Suppressor macrophage treated with lipopolysaccharide for 1 hour (primary cell): ENCODE data around the gene ZNF580.
A peak's percentile ranks its signal among the peaks of the same experiment; 100 is the strongest.

Experiments
- DNase-seq, 3 donors: peaks; one replicate each; pipeline ENCODE4 v3.0.0-alpha.2; 2020 to 2022

The ZNF580 gene

DNA sequence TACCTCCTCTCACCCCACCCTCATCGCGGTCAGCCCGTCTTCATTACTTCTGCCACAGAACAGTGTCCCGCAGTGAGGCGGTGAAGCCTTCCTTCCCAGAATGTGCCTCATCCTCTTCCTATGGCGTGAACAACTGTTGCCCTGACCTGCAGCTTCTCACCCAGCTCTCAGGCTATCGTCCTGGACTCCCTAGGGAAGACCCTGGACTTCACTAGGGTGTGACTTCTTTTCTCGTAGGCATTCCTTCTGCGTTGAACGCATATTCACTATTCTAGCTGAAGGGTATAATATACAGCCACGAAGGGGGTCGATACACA, 34.4 kb upstream of the ZNF580 start:
- no peak for DNase-seq

- DNase-seq: no peak
Observed at GRCh38 chr19:55606817-55607216, 34.0 kb upstream of the ZNF580 start.

GRCh38 chr19:55609326-55609725, 31.5 kb upstream of the ZNF580 start:
- DNase-seq: no peak

DNA sequence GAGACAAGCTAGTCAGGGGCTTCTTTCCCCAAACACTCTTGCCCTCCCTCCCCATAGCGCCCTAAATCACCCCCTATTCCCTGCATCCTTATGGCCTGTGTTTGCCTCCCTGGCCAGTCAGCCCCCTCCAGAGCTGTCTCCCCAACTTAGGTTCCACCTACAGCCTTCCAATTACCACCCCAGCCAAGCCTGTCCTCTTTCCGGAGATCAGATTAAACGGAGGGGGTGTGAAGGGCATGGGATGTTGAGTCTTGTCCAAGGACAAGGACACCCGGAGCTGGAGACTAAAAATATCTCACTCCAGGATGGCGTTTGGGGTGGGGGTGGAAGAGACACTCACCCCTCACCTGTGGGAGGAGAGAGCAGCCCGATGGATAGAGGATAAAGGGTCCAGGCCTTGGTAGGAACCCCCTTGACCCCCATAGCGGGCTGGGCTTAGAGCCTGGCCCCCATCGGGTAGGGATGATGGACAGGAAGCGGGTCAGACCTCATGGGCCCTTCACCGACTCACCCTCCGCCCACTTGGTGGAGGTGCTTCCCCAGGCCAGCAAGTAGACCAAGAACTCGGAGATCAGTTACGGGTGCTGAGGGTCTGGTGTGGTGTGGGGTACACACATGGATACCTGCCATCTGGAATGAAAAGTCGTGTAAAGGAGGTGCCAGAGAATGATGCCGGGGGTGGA, 29.4 kb upstream of the ZNF580 start:
- peak in 2 of 3 donors; percentile 27 to 45 for DNase-seq

GRCh38 chr19:55611983-55612645, 28.7 kb upstream of the ZNF580 start:
- DNase-seq: no peak

GRCh38 chr19:55613396-55613795, 27.4 kb upstream of the ZNF580 start:
- DNase-seq: no peak

- no peak for DNase-seq
Observed at GRCh38 chr19:55613930-55614710, 26.7 kb upstream of the ZNF580 start.

DNA sequence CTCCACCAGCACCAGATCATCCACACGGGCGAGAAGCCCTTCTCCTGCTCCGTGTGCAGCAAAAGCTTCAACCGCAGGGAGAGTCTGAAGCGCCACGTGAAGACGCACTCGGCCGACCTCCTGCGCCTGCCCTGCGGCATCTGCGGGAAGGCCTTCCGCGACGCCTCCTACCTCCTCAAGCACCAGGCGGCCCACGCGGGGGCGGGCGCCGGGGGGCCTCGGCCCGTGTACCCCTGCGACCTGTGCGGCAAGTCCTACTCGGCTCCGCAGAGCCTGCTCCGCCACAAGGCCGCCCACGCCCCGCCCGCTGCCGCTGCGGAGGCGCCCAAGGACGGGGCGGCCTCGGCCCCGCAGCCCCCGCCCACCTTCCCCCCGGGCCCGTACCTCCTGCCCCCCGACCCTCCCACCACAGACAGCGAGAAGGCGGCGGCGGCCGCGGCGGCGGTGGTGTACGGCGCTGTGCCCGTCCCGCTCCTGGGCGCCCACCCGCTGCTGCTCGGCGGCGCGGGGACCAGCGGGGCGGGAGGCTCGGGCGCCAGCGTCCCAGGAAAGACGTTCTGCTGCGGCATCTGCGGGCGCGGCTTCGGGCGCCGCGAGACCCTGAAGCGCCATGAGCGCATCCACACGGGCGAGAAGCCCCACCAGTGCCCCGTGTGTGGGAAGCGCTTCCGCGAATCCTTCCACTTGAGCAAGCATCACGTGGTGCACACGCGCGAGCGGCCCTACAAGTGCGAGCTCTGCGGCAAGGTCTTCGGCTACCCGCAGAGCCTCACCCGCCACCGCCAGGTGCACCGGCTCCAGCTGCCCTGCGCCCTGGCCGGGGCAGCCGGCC, 25.9 kb upstream of the ZNF580 start:
- no peak for DNase-seq

GRCh38 chr19:55615543-55616394, 25.0 kb upstream of the ZNF580 start:
- no peak for DNase-seq

GRCh38 chr19:55616395-55616875, 24.4 kb upstream of the ZNF580 start:
- DNase-seq: no peak

GRCh38 chr19:55617426-55617825, 23.4 kb upstream of the ZNF580 start:
- DNase-seq: no peak

DNA sequence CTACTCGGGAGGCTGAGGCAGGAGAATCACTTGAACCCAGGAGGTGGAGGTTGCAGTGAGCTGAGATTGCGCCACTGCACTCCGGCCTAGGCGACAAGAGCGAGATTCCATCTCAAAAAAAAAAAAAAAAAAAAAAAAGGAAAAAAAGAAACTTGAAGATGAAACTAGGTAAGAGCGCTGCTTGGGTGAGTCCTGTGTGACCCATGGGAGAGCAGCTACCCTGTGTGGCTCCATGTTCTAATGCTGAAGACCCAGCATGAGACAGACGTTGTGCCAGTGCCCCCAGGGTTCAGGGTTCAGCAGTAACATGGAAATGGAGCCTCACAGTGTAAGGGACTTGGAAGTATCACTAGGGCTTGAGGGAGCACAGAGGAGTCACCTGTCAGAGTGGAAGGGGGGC, 22.4 kb upstream of the ZNF580 start:
- no peak for DNase-seq

- peak in 2 of 3 donors; percentile 45 to 48 for DNase-seq
Observed at GRCh38 chr19:55619286-55619685, 21.5 kb upstream of the ZNF580 start.

- peak; percentile 67 to 77 (median 73) for DNase-seq
Observed at GRCh38 chr19:55620410-55621204, 20.2 kb upstream of the ZNF580 start.

GRCh38 chr19:55621205-55621672, 19.6 kb upstream of the ZNF580 start:
- no peak for DNase-seq

DNA sequence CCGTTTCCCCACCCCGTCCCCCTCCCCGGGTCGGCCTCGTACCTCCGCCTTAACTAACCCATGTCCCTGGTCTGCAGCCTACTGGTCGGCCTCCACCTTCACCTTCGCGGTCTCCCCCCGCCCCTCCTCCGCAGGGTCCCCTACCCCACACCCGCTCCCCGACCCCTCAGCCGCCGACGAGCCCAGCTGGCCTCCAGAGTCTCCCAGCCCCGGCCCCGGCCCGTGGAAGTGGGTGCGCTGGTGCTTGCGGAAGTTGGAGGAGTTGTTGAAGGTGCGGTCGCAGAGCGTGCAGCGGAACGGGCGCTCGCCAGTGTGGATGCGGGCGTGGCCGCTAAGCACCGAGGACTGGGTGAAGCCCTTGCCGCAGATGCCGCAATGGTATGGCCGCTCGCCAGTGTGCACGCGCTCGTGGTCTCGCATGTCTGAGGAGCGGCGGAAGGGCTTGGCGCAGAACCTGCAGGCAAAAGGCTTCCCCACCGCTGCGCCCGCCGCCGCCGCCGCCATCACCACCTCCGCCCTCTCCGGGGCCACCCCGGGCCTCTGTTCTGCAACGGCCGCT, 19.1 kb upstream of the ZNF580 start:
- DNase-seq: no peak

DNA sequence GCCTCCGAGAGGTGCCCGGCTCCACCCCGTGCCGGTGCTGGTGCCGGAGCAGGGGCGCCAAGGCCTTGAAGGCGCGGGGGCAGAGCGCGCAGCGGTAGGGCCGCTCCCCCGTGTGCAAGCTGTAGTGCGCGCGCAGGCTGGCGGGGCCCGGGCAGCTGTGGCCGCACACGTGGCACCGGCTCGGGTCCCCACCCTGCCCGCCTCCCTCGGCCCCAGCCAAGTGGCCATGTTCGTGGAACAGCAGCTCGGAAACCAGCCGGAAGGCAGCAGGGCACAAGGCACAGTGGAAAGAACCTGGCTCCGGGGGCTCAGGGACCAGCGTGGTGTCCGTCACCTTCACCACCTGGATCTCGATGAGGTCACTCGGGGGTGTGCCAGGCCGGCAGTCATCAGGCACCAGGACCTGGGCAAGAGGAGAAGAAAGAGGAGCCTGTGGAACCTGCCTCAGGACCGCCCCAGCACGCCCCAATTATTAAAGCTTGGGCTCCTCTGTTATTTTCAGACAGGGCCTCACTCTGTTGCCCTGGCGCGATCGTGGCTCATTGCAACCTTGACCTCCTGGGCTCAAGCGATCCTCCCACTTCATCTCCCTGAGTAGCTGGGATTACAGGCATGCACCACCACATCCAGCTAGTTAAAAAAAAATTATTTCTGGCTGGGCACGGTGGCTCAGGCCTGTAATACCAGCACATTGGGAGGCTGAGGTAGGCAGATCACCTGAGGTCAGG, 18.4 kb upstream of the ZNF580 start:
- DNase-seq: no peak

DNA sequence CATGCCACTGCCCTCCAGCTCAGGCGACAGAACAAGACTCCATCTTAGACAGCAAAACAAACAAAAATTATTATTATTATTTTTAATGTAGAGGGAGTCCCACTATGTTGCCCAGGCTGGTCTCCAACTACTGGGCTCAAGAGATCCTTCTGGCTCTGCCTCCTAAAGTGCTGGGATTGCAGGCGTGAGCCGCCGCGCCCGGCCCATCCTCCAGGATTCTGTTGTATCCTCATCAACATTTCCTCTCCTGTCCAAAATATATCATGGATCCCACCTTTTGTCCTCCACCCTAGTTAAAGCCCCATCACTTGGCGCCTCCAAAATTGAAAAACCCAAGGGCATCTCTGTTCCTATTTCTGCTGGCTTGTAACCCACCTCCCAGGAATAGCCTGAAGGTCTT, 17.7 kb upstream of the ZNF580 start:
- DNase-seq: no peak

GRCh38 chr19:55623561-55623960, 17.2 kb upstream of the ZNF580 start:
- no peak for DNase-seq
